ENCODE results near the gene FXN. TPM values are rescaled to one million over a fixed set of nuclear protein-coding genes. Genes with fewer than 3 reads are reported as not detected.

The FXN gene
- total RNA-seq, 1 experiment from 2014 or later, result 12.0 TPM

GRCh38 chr9:69086769-69087168 is 51.2 kb downstream of the FXN start:
- H3K9me2 ChIP-seq (ENCODE audit: insufficient read depth), result no peaks in the 10 kb centered on the region
- no peaks in the 10 kb centered on the region for H3K27me3 ChIP-seq (ENCODE audit: insufficient read depth, low read depth)
- ChIA-PET POLR2A (ENCODE audit: unreplicated experiment) (interaction anchor here (0.7 kb wide), 1 partner anchor 8 kb away, joined by 4 read pairs; no protein-coding TSS in a partner anchor), CTCF (no interaction called here)
- no peak for TF ChIP-seq EZH2 (IDR thresholded peaks at IDR 0.05; ENCODE audit: low read depth)
- no peak for TF ChIP-seq CTCF (conservative IDR thresholded peaks at IDR 0.05)
- peaks cover 7% of the 10 kb centered on the region; the same call in 1 of the 2 replicates for H3K4me1 ChIP-seq (replicated peaks; ENCODE audit: insufficient read depth)
- no peaks in the 10 kb centered on the region for H4K20me1 ChIP-seq (ENCODE audit: insufficient read depth)
- H3K9me3 ChIP-seq (ENCODE audit: insufficient read depth, low read depth), result no peaks in the 10 kb centered on the region
- H3K36me3 ChIP-seq (ENCODE audit: low read depth), result no peaks in the 10 kb centered on the region
- intact Hi-C loops (cut with micrococcal nuclease; ENCODE audit: unreplicated experiment), result no loop called here
- BruUV-seq (replicated peaks), result no TSS peak
- no peak overlapping the region for H3K4me3 ChIP-seq
- no peak for DNase-seq
- no peak overlapping the region for H2AFZ ChIP-seq
- no peaks in the 10 kb centered on the region for H3K79me2 ChIP-seq (ENCODE audit: low read depth)
- H3K27ac ChIP-seq, result no peak overlapping the region
- no peak overlapping the region for H3K4me2 ChIP-seq
- H3F3A ChIP-seq (ENCODE audit: insufficient read depth, low read depth), result no peaks in the 10 kb centered on the region; the same call in 1 of the 2 replicates

- POLR2A ChIA-PET (ENCODE audit: unreplicated experiment), result no interaction called here
- no peak for TF ChIP-seq EZH2 (IDR thresholded peaks at IDR 0.05; ENCODE audit: low read depth)
- Histone ChIP-seq H3K27ac (no peak overlapping the region), H3K4me3 (no peak overlapping the region), H3K9me3 (ENCODE audit: insufficient read depth, low read depth) (no peaks in the 10 kb centered on the region), H3K36me3 (ENCODE audit: low read depth) (no peaks in the 10 kb centered on the region), H3K27me3 (ENCODE audit: insufficient read depth, low read depth) (no peaks in the 10 kb centered on the region), H2AFZ (no peak overlapping the region), H3K9me2 (ENCODE audit: insufficient read depth) (no peaks in the 10 kb centered on the region), H4K20me1 (ENCODE audit: insufficient read depth) (no peaks in the 10 kb centered on the region), H3K4me2 (no peak overlapping the region), H3K79me2 (ENCODE audit: low read depth) (no peaks in the 10 kb centered on the region), H3F3A (ENCODE audit: insufficient read depth, low read depth) (no peaks in the 10 kb centered on the region; the same call in 1 of the 2 replicates), H3K4me1 (replicated peaks; ENCODE audit: insufficient read depth) (peaks cover 7% of the 10 kb centered on the region; the same call in 1 of the 2 replicates)
- CTCF ChIA-PET, result no interaction called here
- intact Hi-C loops (cut with micrococcal nuclease; ENCODE audit: unreplicated experiment), result no loop called here
- BruUV-seq (replicated peaks), result no TSS peak
- no peak for DNase-seq
Observed at GRCh38 chr9:69089082-69089481, 53.5 kb downstream of the FXN start.

GRCh38 chr9:69089491-69089890 is 53.9 kb downstream of the FXN start:
- Histone ChIP-seq H3F3A (ENCODE audit: insufficient read depth, low read depth) (no peaks in the 10 kb centered on the region), H4K20me1 (ENCODE audit: insufficient read depth) (no peaks in the 10 kb centered on the region), H2AFZ (no peak overlapping the region), H3K27ac (no peak overlapping the region), H3K4me1 (replicated peaks; ENCODE audit: insufficient read depth) (peaks cover 7% of the 10 kb centered on the region; the same call in 1 of the 2 replicates), H3K36me3 (ENCODE audit: low read depth) (no peaks in the 10 kb centered on the region), H3K27me3 (ENCODE audit: insufficient read depth, low read depth) (no peaks in the 10 kb centered on the region), H3K4me2 (no peak overlapping the region), H3K4me3 (no peak overlapping the region), H3K9me3 (ENCODE audit: insufficient read depth, low read depth) (no peaks in the 10 kb centered on the region), H3K9me2 (ENCODE audit: insufficient read depth) (no peaks in the 10 kb centered on the region), H3K79me2 (ENCODE audit: low read depth) (no peaks in the 10 kb centered on the region)
- ChIA-PET POLR2A (ENCODE audit: unreplicated experiment) (no interaction called here), CTCF (no interaction called here)
- no TSS peak for BruUV-seq (replicated peaks)
- intact Hi-C loops (cut with micrococcal nuclease; ENCODE audit: unreplicated experiment), result no loop called here
- no peak for TF ChIP-seq CTCF (conservative IDR thresholded peaks at IDR 0.05)
- TF ChIP-seq EZH2 (IDR thresholded peaks at IDR 0.05; ENCODE audit: low read depth), result no peak
- DNase-seq, result no peak

- BruUV-seq (replicated peaks), result no TSS peak
- Histone ChIP-seq H3K4me2 (no peak overlapping the region), H3K79me2 (ENCODE audit: low read depth) (no peaks in the 10 kb centered on the region), H3K9me3 (ENCODE audit: insufficient read depth, low read depth) (no peaks in the 10 kb centered on the region), H3K36me3 (ENCODE audit: low read depth) (no peaks in the 10 kb centered on the region), H3K4me1 (replicated peaks; ENCODE audit: insufficient read depth) (peaks cover 7% of the 10 kb centered on the region; the same call in 1 of the 2 replicates), H3F3A (ENCODE audit: insufficient read depth, low read depth) (no peaks in the 10 kb centered on the region), H3K27me3 (ENCODE audit: insufficient read depth, low read depth) (no peaks in the 10 kb centered on the region), H3K9me2 (ENCODE audit: insufficient read depth) (no peaks in the 10 kb centered on the region), H3K4me3 (no peak overlapping the region), H3K27ac (no peak overlapping the region), H2AFZ (no peak overlapping the region), H4K20me1 (ENCODE audit: insufficient read depth) (no peaks in the 10 kb centered on the region)
- DNase-seq, result no peak
- TF ChIP-seq CTCF (conservative IDR thresholded peaks at IDR 0.05), result no peak
- TF ChIP-seq EZH2 (IDR thresholded peaks at IDR 0.05; ENCODE audit: low read depth), result no peak
- CTCF ChIA-PET, result no interaction called here
- POLR2A ChIA-PET (ENCODE audit: unreplicated experiment), result no interaction called here
- intact Hi-C loops (cut with micrococcal nuclease; ENCODE audit: unreplicated experiment), result no loop called here
Observed at GRCh38 chr9:69090140-69090750, 54.7 kb downstream of the FXN start.

Data from PC-9 (cell line).